Measurements from ENCODE around the gene GALNT18. TPM values are rescaled to one million over a fixed set of nuclear protein-coding genes. Genes with fewer than 3 reads are reported as not detected.

The GALNT18 gene
- total RNA-seq, 2 donors from 2014 or later = 29.4 to 105 TPM

DNA sequence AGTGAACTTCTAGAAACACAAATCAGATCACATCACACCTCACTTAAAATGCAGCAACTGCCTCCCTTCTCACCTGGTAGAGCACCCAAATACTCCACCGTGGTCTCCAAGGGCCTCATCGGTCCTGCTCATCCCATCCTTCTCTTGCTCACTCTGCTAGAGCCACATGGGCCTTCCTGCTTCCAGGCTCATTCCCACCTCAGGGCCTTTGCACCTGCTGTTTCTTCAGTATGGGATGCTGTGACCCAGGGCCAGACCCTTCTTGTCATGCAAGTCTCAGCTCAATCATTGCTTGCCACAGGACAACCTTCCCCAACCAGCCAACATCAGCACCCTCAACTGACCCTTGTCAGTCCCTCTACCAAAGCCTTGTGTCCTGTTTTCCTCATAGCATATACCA is 124.9 kb downstream of the GALNT18 start:
- Histone ChIP-seq H3K36me3 (no peaks in the 10 kb centered on the region), H3K27me3 (replicated peaks; ENCODE audit: insufficient read depth) (no peaks in the 10 kb centered on the region), H3K4me1 (replicated peaks) (peaks cover 4% of the 10 kb centered on the region), H3K9me3 (no peaks in the 10 kb centered on the region), H3K27ac (no peak overlapping the region), H3K4me3 (no peak overlapping the region)
- 100% methylated on average over 2 of the region's 2 CpGs for WGBS
- no peak for DNase-seq (ENCODE audit: low spot score)
- no peak for TF ChIP-seq POLR2AphosphoS5 (IDR thresholded peaks at IDR 0.05)
- TF ChIP-seq CTCF (IDR thresholded peaks at IDR 0.05) = no peak
- TF ChIP-seq POLR2A (IDR thresholded peaks at IDR 0.05) = no peak
- intact Hi-C loops (cut with DNase I) = no loop called here

- no peaks in the 10 kb centered on the region for H3K9me3 ChIP-seq
- no peak for TF ChIP-seq POLR2A (IDR thresholded peaks at IDR 0.05)
- no peak overlapping the region for H3K27ac ChIP-seq
- H3K36me3 ChIP-seq = no peaks in the 10 kb centered on the region
- H3K4me3 ChIP-seq = no peak overlapping the region
- no peak for DNase-seq (ENCODE audit: low spot score)
- intact Hi-C loops (cut with DNase I) = no loop called here
- no peaks in the 10 kb centered on the region for H3K27me3 ChIP-seq (replicated peaks; ENCODE audit: insufficient read depth)
- no peaks in the 10 kb centered on the region for H3K4me1 ChIP-seq (replicated peaks)
- WGBS = 98% methylated on average over 2 of the region's 2 CpGs
Observed at GRCh38 chr11:11494348-11494747, 127.5 kb downstream of the GALNT18 start.

DNA sequence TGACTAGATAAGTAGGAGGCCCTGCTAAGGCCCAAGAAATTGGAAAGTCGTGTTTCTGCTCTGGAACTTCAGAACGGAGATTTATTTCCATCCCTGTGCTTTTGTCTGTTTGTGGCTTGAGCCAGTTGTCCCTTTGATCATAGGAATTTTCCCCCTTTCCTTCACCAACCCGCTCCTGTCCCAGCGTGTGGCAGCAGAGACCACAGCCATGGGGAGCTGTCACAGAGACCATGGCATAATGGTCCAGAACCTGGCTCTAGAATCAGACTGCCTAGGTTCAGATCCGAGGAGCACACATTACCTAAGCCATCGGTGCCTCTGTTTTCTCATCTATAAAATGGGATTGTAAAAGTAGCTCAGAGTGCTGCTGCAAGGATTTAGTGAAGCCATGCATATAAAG is 128.1 kb downstream of the GALNT18 start:
- no peak overlapping the region for H3K4me3 ChIP-seq
- DNase-seq (ENCODE audit: low spot score) = no peak
- H3K4me1 ChIP-seq (replicated peaks) = no peaks in the 10 kb centered on the region
- H3K36me3 ChIP-seq = no peaks in the 10 kb centered on the region
- H3K27ac ChIP-seq = no peak overlapping the region
- H3K27me3 ChIP-seq (replicated peaks; ENCODE audit: insufficient read depth) = no peaks in the 10 kb centered on the region
- TF ChIP-seq CTCF (IDR thresholded peaks at IDR 0.05) (no peak), POLR2A (IDR thresholded peaks at IDR 0.05) (no peak), POLR2AphosphoS5 (IDR thresholded peaks at IDR 0.05) (no peak)
- intact Hi-C loops (cut with DNase I) = no loop called here
- WGBS = 88% methylated on average over 6 of the region's 6 CpGs
- H3K9me3 ChIP-seq = no peaks in the 10 kb centered on the region

GRCh38 chr11:11491589-11491988 is 130.2 kb downstream of the GALNT18 start:
- intact Hi-C loops (cut with DNase I) = no loop called here
- 93% methylated on average over 4 of the region's 4 CpGs for WGBS
- Histone ChIP-seq H3K27ac (no peak overlapping the region), H3K27me3 (replicated peaks; ENCODE audit: insufficient read depth) (no peaks in the 10 kb centered on the region), H3K9me3 (no peaks in the 10 kb centered on the region), H3K4me3 (no peak overlapping the region), H3K36me3 (no peaks in the 10 kb centered on the region), H3K4me1 (replicated peaks) (no peaks in the 10 kb centered on the region)
- TF ChIP-seq POLR2AphosphoS5 (IDR thresholded peaks at IDR 0.05) = no peak
- DNase-seq (ENCODE audit: low spot score) = no peak

DNA sequence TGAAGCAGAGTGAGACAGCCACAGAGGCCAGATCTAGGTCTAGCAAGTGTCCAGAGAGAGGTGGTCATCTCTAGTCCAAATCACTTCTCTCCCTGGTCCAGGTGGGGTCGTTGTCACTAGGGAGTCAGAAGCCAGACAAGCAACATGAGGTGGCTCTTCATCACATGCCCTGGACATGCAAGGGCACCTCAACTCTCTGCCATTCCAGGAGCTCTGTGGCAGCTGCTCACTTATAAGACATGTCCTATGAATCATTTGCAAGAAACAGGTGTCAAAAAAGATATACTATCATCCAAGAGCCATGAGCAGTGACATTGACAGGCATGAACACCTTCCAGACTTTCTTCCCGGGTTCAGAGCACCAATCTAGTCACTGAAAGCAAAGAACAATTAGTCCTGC is 130.8 kb downstream of the GALNT18 start:
- no peak overlapping the region for H3K4me3 ChIP-seq
- 90% methylated on average over 2 of the region's 2 CpGs for WGBS
- no peak overlapping the region for H3K27ac ChIP-seq
- TF ChIP-seq POLR2AphosphoS5 (IDR thresholded peaks at IDR 0.05) (no peak), POLR2A (IDR thresholded peaks at IDR 0.05) (no peak)
- no peaks in the 10 kb centered on the region for H3K9me3 ChIP-seq
- intact Hi-C loops (cut with DNase I) = no loop called here
- no peak for DNase-seq (ENCODE audit: low spot score)
- no peaks in the 10 kb centered on the region for H3K36me3 ChIP-seq
- H3K4me1 ChIP-seq (replicated peaks) = no peaks in the 10 kb centered on the region
- H3K27me3 ChIP-seq (replicated peaks; ENCODE audit: insufficient read depth) = no peaks in the 10 kb centered on the region

- Histone ChIP-seq H3K36me3 (no peaks in the 10 kb centered on the region), H3K27ac (no peak overlapping the region), H3K27me3 (replicated peaks; ENCODE audit: insufficient read depth) (no peaks in the 10 kb centered on the region), H3K9me3 (no peaks in the 10 kb centered on the region), H3K4me1 (replicated peaks) (no peaks in the 10 kb centered on the region), H3K4me3 (no peak overlapping the region)
- TF ChIP-seq POLR2A (IDR thresholded peaks at IDR 0.05) (no peak), CTCF (IDR thresholded peaks at IDR 0.05) (no peak)
- DNase-seq (ENCODE audit: low spot score) = no peak
- intact Hi-C loops (cut with DNase I) = no loop called here
- 68% methylated on average over 3 of the region's 3 CpGs for WGBS
Observed at GRCh38 chr11:11486423-11486822, 135.4 kb downstream of the GALNT18 start.

Measured in prostate gland (tissue), 2 donors.